IMR-90 (cell line): Measurements from ENCODE around the gene GDF9. TPM values are rescaled to one million over a fixed set of nuclear protein-coding genes. Genes with fewer than 3 reads are reported as not detected.

Experiments used
- ATAC-seq: fragments of 200-7000 bp; cut with Tn5 transposase; 2 replicates; pipeline ENCODE4 v1.9.1; 2020; ENCODE audit warnings: low read depth, mild to moderate bottlenecking, moderate library complexity
- BruUV-seq: library from RNA; stranded (reverse); fragments of 400-500 nt; replicated peaks from 2 replicates; lab custom pipeline; 2021; lab: Mats Ljungman, UMichigan
- CTCF ChIA-PET: fragments of 300-600 bp; formaldehyde crosslinking; extraction: SDS; loops from one replicate; lab custom pipeline; 2021; ENCODE audit warnings: antibody characterized with exemption; lab: Yijun Ruan, JAX
- POLR2A ChIA-PET: fragments of 300-600 bp; sonication (Branson Sonifier 250); formaldehyde crosslinking; loops from one replicate; lab custom pipeline; 2022; ENCODE audit warnings: antibody characterized with exemption; ENCODE audit not compliant: unreplicated experiment; lab: Charles Lee
- DNase-seq: peaks from one replicate; pipeline ENCODE4 v3.0.0; 2013
- H2AFZ ChIP-seq: replicated peaks from 2 replicates; pipeline ENCODE3; 2013; ENCODE audit warnings: low read length, mild to moderate bottlenecking; ENCODE audit not compliant: poor library complexity
- H2AK5ac ChIP-seq: 2 replicates; pipeline ENCODE4 v1.6.1; 2013; ENCODE audit warnings: low read depth, low read length, inconsistent platforms
- H2AK9ac ChIP-seq: replicated peaks from 2 replicates; pipeline ENCODE3; 2013; ENCODE audit warnings: mild to moderate bottlenecking, low read depth, low read length, moderate library complexity; ENCODE audit not compliant: poor library complexity
- H2BK120ac ChIP-seq: 2 replicates; pipeline ENCODE4 v1.6.1; 2013; ENCODE audit warnings: low read depth, low read length, inconsistent platforms
- H2BK15ac ChIP-seq: 3 replicates; pipeline ENCODE4 v1.6.1; 2013; ENCODE audit warnings: low read depth, low read length, inconsistent platforms
- H2BK20ac ChIP-seq: 2 replicates; pipeline ENCODE4 v1.6.1; 2013; ENCODE audit warnings: low read depth, mild to moderate bottlenecking, inconsistent platforms, low read length, moderate library complexity
- H2BK5ac ChIP-seq: 2 replicates; pipeline ENCODE4 v1.6.1; 2013; ENCODE audit warnings: mild to moderate bottlenecking, low read depth, low read length, inconsistent platforms; ENCODE audit not compliant: poor library complexity, severe bottlenecking
- H3K14ac ChIP-seq: replicated peaks from 2 replicates; pipeline ENCODE4 v1.6.1; 2013; ENCODE audit warnings: low read depth, low read length, inconsistent platforms
- H3K18ac ChIP-seq: 2 replicates; pipeline ENCODE4 v1.6.1; 2013; ENCODE audit warnings: low read depth, low read length, control low read depth
- H3K23ac ChIP-seq: 2 replicates; pipeline ENCODE4 v1.6.1; 2013; ENCODE audit warnings: low read depth, low read length, inconsistent platforms
- H3K27ac ChIP-seq: 2 replicates; pipeline ENCODE4 v1.5.1; 2013; ENCODE audit warnings: mild to moderate bottlenecking, control low read depth, low read length; ENCODE audit not compliant: insufficient read depth
- H3K27me3 ChIP-seq: 2 replicates; pipeline ENCODE4 v1.6.1; 2013; ENCODE audit warnings: low read length; ENCODE audit not compliant: control insufficient read depth, insufficient read depth
- H3K36me3 ChIP-seq: 2 replicates; pipeline ENCODE4 v1.6.1; 2013; ENCODE audit warnings: low read length, mixed read lengths; ENCODE audit not compliant: control insufficient read depth, insufficient read depth
- H3K4ac ChIP-seq: 2 replicates; pipeline ENCODE4 v1.6.1; 2013; ENCODE audit warnings: low read depth, low read length, inconsistent platforms
- H3K4me1 ChIP-seq: 2 replicates; pipeline ENCODE4 v1.6.1; 2013; ENCODE audit warnings: low read length, mixed read lengths; ENCODE audit not compliant: control insufficient read depth, insufficient read depth
- H3K4me2 ChIP-seq: 2 replicates; pipeline ENCODE4 v1.6.1; 2013; ENCODE audit warnings: low read depth, mild to moderate bottlenecking, control low read depth, low read length, moderate library complexity
- H3K4me3 ChIP-seq: 2 replicates; pipeline ENCODE4 v1.5.1; 2013; ENCODE audit warnings: low read depth, mild to moderate bottlenecking, control low read depth, low read length, moderate library complexity; ENCODE audit not compliant: insufficient read depth
- H3K56ac ChIP-seq: 2 replicates; pipeline ENCODE4 v1.6.1; 2013; ENCODE audit warnings: low read length, inconsistent platforms; ENCODE audit not compliant: insufficient read depth; ENCODE audit errors: extremely low read depth
- H3K79me1 ChIP-seq, 2 experiments: 2 replicates each; pipeline ENCODE4 v1.6.1; 2013; ENCODE audit warnings: low read length in 2 of 2, inconsistent platforms in 1 of 2, low read depth in 1 of 2
- H3K9ac ChIP-seq: 2 replicates; pipeline ENCODE4 v1.6.1; 2013; ENCODE audit warnings: low read depth, low read length, control low read depth
- H3K9me1 ChIP-seq: 2 replicates; pipeline ENCODE4 v1.6.1; 2013; ENCODE audit warnings: low read length, inconsistent platforms; ENCODE audit not compliant: insufficient read depth
- H3K9me3 ChIP-seq: 2 replicates; pipeline ENCODE4 v1.6.1; 2013; ENCODE audit warnings: low read length; ENCODE audit not compliant: control insufficient read depth, insufficient read depth
- H4K20me1 ChIP-seq: 2 replicates; pipeline ENCODE4 v1.6.1; 2013; ENCODE audit warnings: low read length, inconsistent platforms; ENCODE audit not compliant: insufficient read depth
- H4K5ac ChIP-seq: 2 replicates; pipeline ENCODE4 v1.6.1; 2013; ENCODE audit warnings: mild to moderate bottlenecking, low read depth, low read length, control low read depth
- H4K8ac ChIP-seq, 2 experiments: 2 replicates each; pipeline ENCODE4 v1.6.1; 2013; ENCODE audit warnings: low read depth in 2 of 2, low read length in 2 of 2, control low read depth in 1 of 2, inconsistent platforms in 1 of 2
- H4K91ac ChIP-seq: 2 replicates; pipeline ENCODE4 v1.6.1; 2013; ENCODE audit warnings: low read depth, low read length, inconsistent platforms; ENCODE audit not compliant: insufficient read depth
- BHLHE40 ChIP-seq: fragments of 150-350 bp; IDR thresholded peaks from 2 replicates; pipeline ENCODE4 v1.6.1; 2016; ENCODE audit warnings: mild to moderate bottlenecking, low read depth, low read length
- CEBPB ChIP-seq: IDR thresholded peaks from 2 replicates; pipeline ENCODE4 v1.6.1; 2012; ENCODE audit warnings: low read depth, low read length, improper control_type of control experiment
- CHD1 ChIP-seq: IDR thresholded peaks from 2 replicates; pipeline ENCODE4 v1.6.1; 2012; ENCODE audit warnings: low read depth, low read length, improper control_type of control experiment
- CTCF ChIP-seq: conservative IDR thresholded peaks from 2 replicates; pipeline ENCODE4 v1.5.1; 2012; ENCODE audit warnings: mild to moderate bottlenecking, low read depth, low read length, improper control_type of control experiment
- ELK1 ChIP-seq: fragments of 150-350 bp; IDR thresholded peaks from 2 replicates; pipeline ENCODE4 v1.6.1; 2016; ENCODE audit warnings: low read depth, mild to moderate bottlenecking, low read length, moderate library complexity, borderline replicate concordance
- FOS ChIP-seq: fragments of 150-350 bp; IDR thresholded peaks from 2 replicates; pipeline ENCODE4 v1.6.1; 2016; ENCODE audit warnings: low read depth, low read length
- MAFK ChIP-seq: IDR thresholded peaks from 2 replicates; pipeline ENCODE4 v1.6.1; 2012; ENCODE audit warnings: low read depth, low read length, improper control_type of control experiment
- MAZ ChIP-seq: IDR thresholded peaks from 2 replicates; pipeline ENCODE4 v1.6.1; 2012; ENCODE audit warnings: low read depth, mild to moderate bottlenecking, low read length, improper control_type of control experiment, moderate library complexity, borderline replicate concordance
- MXI1 ChIP-seq: IDR thresholded peaks from 2 replicates; pipeline ENCODE4 v1.6.1; 2012; ENCODE audit warnings: low read depth, mild to moderate bottlenecking, low read length, moderate library complexity, borderline replicate concordance
- NFE2L2 ChIP-seq: fragments of 150-350 bp; IDR thresholded peaks from 2 replicates; pipeline ENCODE4 v1.6.1; 2016; ENCODE audit warnings: low read depth, mild to moderate bottlenecking, low read length
- POLR2A ChIP-seq: IDR thresholded peaks from 2 replicates; pipeline ENCODE4 v1.6.1; 2012; ENCODE audit warnings: mild to moderate bottlenecking, low read depth, low read length
- RAD21 ChIP-seq: IDR thresholded peaks from 2 replicates; pipeline ENCODE4 v1.6.1; 2012; ENCODE audit warnings: low read length, improper control_type of control experiment
- RCOR1 ChIP-seq: IDR thresholded peaks from 2 replicates; pipeline ENCODE4 v1.6.1; 2012; ENCODE audit warnings: mild to moderate bottlenecking, low read length, improper control_type of control experiment; ENCODE audit not compliant: insufficient replicate concordance
- RFX5 ChIP-seq: IDR thresholded peaks from 2 replicates; pipeline ENCODE4 v1.8.0; 2012; ENCODE audit warnings: low read depth, mild to moderate bottlenecking, low read length, moderate library complexity
- SMC3 ChIP-seq: fragments of 150-350 bp; IDR thresholded peaks from 2 replicates; pipeline ENCODE4 v1.6.1; 2016; ENCODE audit warnings: low read depth, mild to moderate bottlenecking, antibody characterized with exemption, low read length, moderate library complexity
- USF2 ChIP-seq: fragments of 150-350 bp; IDR thresholded peaks from 2 replicates; pipeline ENCODE4 v1.6.1; 2017; ENCODE audit warnings: mild to moderate bottlenecking, antibody characterized with exemption, low read length, low read depth
- dilution Hi-C: fragments of 300-500 bp; cut with HindIII; formaldehyde crosslinking; loops from one replicate; pipeline ENCODE4 v1.14.3; 2018; ENCODE audit warnings: low sequenced_read_pairs; ENCODE audit not compliant: unreplicated experiment
- in situ Hi-C: fragments of 300-500 bp; cut with MboI; formaldehyde crosslinking; loops from 3 replicates; pipeline ENCODE4 v1.14.3; 2019; ENCODE audit warnings: low sequenced_read_pairs, inconsistent platforms, mixed read lengths
- intact Hi-C: fragments of 100-400 bp; cut with micrococcal nuclease; formaldehyde crosslinking; loops from 2 replicates; pipeline ENCODE4 v1.10.0; 2022
- polyA plus RNA-seq, 3 experiments: library from polyadenylated mRNA; depleted of rRNA; stranded (reverse); fragments of >200 nt; gene quantifications; 2 replicates each; pipeline ENCODE4 v1.2.3, GENCODE V29; 2012; ENCODE audit warnings: low replicate concordance in 1 of 3
- total RNA-seq: library from RNA; depleted of rRNA; stranded (reverse); fragments of >200 nt; gene quantifications from 2 replicates; pipeline ENCODE4 v1.2.3, GENCODE V29; 2012

Gene GDF9
- total and polyA plus RNA-seq, 2 of the 4 experiments (the other 2 are of a cell fraction), result 0.18 to 0.21 TPM

- no peak overlapping the region for H2AFZ ChIP-seq
- ATAC-seq (no peak), DNase-seq (no peak)
- no peak overlapping the region for H2AK9ac ChIP-seq
- no peaks in the 10 kb centered on the region; the same call in 1 of the 2 replicates for H4K20me1 ChIP-seq
- no peak overlapping the region for H3K27ac ChIP-seq
- H3K56ac ChIP-seq, result no peak overlapping the region
- in situ Hi-C loops, result no loop called here
- no peak overlapping the region for H3K4me2 ChIP-seq
- no peak overlapping the region for H3K18ac ChIP-seq
- H3K4me1 ChIP-seq, result 0 out of 2 replicates have a peak, but pooled peaks cover 2% of the 10 kb centered on the region
- dilution Hi-C loops, result no loop called here
- no peak overlapping the region for H2BK20ac ChIP-seq
- H2BK15ac ChIP-seq, result no peak overlapping the region
- no peak overlapping the region for H4K8ac ChIP-seq
- ChIA-PET CTCF (no interaction called here), POLR2A (interaction anchor here (0.7 kb wide), 1 partner anchor 422 kb away, joined by 3 read pairs; no protein-coding TSS in a partner anchor)
- H3K14ac ChIP-seq, result no peak overlapping the region
- peaks cover 41% of the 10 kb centered on the region for H3K36me3 ChIP-seq
- H3K23ac ChIP-seq, result no peak overlapping the region
- H3K27me3 ChIP-seq, result no peaks in the 10 kb centered on the region
- H3K9me1 ChIP-seq, result no peaks in the 10 kb centered on the region; the same call in 1 of the 2 replicates
- H2BK5ac ChIP-seq, result no peak overlapping the region
- no peak overlapping the region for H3K4me3 ChIP-seq
- no peak overlapping the region for H3K9ac ChIP-seq
- intact Hi-C loops, result no loop called here
- H2BK120ac ChIP-seq, result no peak overlapping the region
- BruUV-seq, result no TSS peak
- no peak overlapping the region for H2AK5ac ChIP-seq
- no peak for TF ChIP-seq SMC3
- TF ChIP-seq MXI1, result no peak
- no peak for TF ChIP-seq RAD21
- TF ChIP-seq MAFK, result no peak
- TF ChIP-seq USF2, result no peak
- TF ChIP-seq MAZ, result no peak
- TF ChIP-seq CHD1, result no peak
- TF ChIP-seq ELK1, result no peak
- no peak for TF ChIP-seq CTCF
- TF ChIP-seq RFX5, result no peak
- no peak for TF ChIP-seq RCOR1
- no peak for TF ChIP-seq CEBPB
- no peak for TF ChIP-seq NFE2L2
- no peak for TF ChIP-seq FOS
- TF ChIP-seq BHLHE40, result no peak
- TF ChIP-seq POLR2A, result no peak
- H3K4ac ChIP-seq, result no peak overlapping the region
- no peak overlapping the region for H4K91ac ChIP-seq
- peaks cover 20 to 27% of the 10 kb centered on the region in 2 experiments for H3K79me1 ChIP-seq
- no peak overlapping the region for H4K5ac ChIP-seq
- no peaks in the 10 kb centered on the region for H3K9me3 ChIP-seq
Observed at GRCh38 chr5:132889501-132889900, 23.2 kb upstream of the GDF9 start.
